ENCODE results near the gene LAPTM5.

The LAPTM5 gene

DNA sequence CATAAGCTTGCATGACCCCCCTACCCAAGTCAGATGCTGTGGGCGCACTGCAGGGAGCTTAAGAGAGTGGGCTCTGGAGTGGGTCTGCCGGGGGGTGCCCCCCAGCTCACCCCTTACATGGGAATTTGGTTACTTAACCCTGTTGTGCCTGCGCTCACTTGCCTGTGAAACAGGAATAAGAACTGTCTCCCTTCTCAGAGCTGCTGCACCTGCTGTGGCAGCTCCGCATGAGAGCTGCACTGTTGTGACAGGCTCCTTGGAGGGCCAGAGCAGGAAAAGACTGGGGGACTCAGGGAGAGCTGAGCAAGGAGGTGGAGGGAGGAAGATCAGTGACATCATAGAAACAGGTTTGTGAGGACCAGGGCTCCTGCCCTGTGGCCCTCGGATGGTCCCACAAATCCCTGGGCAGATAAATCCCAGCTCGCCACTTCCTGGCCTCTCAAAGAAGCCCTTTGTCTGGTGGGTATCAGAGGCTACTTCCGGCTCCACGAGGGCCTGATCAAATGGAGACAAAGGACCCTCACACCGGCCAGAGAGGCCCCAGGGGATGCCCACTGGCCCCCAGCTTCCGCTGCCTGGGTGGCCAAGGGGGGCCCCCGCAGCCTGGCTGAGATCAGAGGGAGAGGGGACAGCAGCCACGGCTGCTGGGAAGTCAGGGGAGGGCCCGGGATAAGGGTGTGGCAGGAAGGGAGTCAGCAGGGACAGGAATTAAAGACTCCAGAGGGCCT is 28.9 kb upstream of the LAPTM5 start:
- DNase-seq, result no peak

DNA sequence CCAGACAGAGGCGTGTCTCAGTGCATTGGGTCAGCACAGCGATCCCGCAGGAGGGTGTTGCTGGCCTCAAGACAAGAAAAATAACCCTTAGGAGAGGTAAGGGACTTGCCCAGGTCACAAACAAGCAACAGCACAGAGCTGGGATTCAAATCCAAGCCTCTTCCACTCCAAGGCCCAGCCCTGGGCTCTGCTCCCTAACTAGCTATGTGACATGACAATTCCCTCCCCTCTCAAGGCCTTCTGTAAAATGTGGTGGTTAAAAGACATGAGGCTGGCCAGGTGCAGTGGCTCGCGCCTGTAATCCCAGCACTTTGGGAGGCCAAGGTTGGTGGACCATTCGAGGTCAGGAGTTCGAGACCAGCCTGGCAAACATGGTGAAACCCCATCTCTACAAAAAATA is 28.1 kb upstream of the LAPTM5 start:
- DNase-seq, result no peak

DNA sequence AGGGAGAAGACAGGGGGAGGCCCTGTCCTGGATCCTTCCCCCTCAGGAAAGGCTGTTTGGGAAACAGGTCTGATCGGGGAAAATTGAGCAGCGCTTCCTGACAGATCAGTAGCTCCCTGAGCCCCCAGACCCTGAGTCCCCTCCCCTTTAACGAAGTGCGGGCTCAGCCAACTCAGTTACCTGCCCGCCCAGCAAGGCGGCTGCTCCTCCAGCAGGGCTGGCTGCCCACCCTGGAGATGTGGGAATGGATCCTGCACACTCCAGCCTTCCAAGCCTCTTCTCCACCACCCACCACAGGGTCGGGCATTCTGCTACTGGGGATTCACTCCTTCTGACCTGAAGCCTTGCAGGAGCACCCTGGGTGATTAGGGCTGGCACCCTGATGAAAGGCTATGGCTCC is 27.6 kb upstream of the LAPTM5 start:
- DNase-seq, result no peak

DNA sequence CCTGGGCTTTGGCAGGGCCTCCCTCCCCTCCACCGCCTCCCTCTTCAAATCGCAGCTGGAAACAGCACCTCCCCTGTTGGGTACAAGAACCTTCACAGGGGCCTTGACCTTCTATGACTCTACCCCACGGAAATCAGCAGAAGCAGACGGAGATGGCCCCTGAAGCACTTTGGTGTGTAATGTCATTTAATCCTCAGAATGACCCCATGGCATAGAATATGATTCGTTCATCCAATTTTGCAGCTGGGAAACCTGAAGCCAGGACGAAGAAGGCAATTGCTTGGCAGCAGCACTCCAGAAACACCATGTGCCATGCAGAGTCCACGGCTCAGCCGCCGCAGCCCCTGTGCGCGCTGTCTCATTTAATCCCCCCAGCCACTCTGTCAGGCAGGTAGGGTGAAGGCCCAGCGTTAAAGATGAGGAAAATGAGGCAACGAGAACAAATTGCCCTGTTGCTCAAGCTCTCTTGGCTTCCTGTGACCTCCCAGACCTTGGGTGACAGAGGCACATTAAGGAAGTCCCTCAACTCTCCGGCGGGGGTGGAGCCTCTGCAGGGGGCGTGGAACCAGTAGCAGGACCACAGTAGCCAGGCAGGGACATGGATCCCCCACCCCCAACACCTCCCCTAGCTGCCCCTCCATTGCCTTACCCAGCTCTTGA is 25.8 kb upstream of the LAPTM5 start:
- no peak for DNase-seq

DNA sequence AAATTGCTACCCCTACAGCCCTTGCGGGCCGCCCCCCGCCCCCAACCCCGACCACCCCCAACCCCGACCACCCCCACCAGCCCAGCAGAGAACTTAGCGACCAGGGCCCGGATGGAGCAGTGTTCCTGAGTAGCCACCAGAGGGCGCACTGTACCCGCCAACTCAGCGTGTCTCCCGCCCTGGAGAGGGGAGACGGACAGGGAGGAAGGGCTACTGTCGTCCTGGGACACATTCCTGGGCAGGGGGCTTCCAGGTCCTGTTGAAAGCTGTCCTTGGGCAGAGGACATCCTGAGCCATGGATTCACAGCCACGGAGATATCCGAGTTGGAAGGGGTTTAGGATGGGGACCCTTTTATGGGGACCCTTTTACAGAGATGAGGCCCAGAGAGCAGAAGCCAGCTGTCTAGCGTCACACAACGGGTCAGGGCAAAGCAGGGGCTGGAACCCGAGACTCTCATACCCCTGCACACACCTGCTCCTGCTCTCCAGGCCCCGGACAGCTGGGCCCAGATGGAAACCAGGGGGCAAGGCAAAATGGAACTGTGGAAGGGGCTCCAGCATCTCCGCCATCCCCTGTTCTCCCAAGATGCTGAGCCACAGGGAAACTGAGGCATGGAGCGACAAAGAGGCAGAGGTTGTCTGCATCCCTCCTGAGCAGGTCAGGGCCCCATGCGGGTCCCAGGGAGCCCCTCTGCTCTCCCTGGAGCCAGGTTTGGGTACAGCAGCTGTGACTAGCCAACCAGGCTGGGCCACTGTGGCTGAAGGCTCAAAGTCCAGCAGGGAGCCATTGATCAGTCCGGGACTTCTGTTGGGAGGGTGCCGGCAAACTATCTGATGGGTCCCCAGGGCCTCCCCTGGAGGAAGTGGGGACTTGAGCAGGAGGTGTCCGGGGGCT is 25.0 kb upstream of the LAPTM5 start:
- peak; percentile 42 for DNase-seq

DNA sequence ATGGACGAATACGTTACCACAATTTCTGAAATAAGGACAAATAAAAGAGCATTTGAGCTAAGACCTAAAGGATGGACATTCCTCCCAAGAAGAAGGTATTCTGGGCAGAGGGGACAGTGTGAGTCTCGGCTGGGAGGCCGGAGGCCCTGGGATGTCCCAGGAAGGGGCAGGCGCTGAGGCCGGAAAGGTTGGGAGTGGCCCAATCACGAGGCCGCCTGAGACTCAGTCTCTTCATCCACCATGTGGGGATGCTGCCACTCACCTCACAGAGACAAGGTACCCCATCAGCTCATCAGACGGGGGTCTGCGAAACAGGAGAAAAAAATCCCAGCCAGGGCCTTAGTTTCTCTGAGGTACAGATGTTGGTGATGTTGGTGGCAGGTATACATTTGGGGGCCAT is 24.3 kb upstream of the LAPTM5 start:
- DNase-seq, result no peak

DNA sequence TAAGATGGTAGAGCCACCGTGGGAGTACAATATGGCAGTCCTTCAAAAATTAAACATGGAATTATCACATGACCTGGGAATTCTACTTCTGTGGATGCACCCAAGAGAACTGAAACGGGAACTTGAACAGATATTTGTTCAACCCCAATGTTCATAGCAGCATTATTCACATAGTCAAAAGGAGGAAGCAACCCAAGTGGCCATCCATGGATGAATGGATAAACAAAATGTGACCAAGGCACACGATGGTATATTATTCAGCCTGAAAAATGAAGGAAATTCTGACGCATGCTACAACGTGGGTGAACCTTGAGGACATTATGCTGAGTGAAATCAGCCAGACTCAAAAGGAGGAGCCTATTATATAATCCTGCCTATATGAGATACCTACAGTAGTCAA is 22.8 kb upstream of the LAPTM5 start:
- no peak for DNase-seq

DNA sequence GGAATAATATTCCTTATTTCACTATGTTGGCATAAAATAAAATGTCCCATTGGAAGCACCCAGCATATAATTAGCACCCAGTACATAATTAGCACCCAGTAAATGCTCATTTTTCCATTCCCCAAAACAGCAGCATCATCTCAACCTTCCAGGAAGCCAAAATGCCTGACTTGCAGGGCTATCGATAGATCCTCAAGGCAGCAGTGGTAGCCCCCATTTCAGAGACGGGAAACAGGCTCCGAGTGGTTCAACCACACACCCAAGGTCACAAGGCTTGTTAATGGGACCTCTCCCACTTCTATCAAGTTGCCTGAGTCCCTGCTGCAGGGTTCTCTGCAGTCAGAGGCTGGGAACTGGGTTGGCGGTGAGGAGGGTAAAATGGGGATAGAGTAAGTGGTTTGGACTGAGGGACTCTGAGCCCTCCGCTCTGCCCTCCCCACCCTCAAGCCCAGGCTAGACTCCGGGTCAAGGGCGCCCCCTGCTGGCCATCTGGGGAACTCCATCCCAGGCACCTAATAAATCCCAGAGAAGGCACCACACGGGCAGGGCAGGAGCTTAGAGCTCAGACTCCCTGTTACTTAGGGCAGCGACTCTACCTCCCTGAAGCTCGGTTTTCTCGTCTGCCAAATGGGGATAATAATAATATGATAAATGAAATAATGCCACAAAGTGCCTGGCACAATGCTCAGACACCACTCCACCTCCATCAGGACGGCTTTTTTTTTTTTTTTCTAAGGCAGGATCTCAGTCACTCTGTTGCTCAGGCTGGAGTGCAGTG is 21.9 kb upstream of the LAPTM5 start:
- DNase-seq, result peak; percentile 51

DNA sequence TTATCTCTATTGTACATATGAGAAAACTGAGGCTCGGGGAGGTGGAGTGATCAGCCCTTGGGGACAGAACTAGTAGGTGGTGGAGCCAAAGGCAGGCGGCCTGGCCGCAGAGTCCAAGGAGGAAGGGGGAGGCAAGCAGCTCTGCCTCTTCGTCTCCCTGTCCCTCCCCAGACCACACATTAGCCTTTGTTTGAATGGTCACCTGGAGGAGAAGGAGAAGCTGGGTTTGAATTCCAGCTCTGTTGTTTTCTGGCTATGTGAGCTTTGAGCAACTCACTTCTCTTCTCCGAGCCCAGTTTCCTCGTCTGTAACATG is 21.4 kb upstream of the LAPTM5 start:
- DNase-seq, result no peak

DNA sequence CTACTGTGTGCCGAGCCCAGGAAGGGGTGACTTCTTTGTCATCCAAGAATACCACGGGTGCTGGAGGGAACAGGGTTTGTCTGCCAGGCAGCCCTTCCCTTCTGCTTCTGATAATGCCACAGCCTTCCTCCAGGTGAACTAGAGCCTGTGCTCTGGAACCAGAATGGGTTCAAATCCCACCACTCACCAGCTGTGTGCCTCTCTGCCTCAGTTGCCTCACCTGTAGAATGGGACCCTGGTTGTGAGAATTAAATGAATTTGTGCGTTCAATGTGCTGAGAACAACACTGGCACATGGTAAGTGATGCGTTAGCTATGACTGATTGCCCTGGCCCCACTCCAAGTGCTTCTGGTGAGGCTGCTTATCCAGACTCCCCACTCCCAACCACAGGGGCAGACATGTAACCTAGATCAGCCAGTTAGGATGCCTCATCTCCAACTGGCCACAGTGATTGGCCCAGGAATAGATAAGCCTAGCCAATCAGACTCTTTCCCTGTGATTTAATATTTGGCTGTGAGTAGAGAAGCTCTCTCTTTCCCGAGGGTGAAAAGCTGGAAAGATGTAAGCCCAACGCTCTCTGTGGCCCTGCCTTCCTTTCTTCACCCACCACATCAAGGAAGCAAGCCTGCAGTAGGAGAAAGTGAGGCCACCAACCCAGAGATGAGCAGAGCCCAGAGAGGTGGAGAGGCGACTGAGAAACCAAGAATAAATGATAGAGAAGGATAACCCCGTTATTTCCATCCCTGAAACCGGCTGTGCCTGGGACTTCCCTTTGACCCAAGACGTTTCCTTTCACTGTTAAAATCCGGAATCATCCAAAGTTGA is 20.8 kb upstream of the LAPTM5 start:
- peak; percentile 45 for DNase-seq

DNA sequence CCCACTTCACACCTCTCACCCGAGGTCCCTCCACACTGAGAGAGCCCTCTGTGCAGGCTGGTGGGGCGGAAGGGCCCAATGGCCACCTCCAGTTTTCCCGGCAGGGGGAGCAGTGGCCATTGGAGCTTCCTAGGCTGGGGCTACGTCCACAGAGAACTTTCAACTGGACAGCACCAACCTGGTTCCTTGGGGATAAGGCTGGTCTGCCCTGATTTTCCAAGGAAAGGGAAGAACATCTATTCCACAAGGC is 20.3 kb upstream of the LAPTM5 start:
- DNase-seq, result no peak

DNA sequence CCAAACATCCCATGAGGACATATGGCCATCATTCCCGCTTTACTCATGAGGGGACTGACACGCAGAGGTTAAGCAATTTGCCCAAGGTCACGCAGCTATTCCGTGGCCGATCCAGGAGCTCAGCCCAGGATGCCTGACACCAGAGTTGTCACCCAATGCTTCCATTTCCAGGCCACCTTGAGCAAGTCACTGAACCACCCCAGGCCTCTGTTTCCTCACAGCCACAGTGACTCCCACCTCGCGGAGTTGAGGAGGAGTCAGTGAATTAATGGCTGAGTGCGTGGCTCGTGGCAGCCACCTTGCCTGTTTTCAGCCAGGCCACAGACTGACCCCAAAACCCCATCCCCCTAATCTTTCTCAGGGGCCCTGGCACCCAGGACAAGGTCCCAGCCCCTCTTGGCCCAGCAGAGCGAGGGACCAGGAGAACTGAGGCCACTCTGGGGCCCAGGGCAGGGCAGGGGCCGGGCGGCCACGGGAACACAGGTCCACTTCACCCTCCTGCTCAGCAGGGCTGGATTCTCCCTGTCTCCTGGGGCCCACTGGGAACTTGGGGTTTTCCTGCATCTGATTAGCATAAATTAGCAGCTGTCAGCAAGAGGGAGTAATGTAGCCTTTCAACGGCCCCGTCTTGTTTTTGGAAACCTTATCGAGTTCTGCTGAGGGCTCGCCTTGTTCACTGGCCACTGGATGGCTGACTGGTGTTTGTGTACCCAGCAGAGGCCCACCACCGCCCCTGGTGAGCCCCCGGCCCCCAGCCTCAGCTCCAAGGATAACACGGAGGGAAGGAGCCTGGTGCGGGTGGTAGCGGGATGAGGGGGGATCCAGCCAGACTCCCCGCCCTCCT is 19.7 kb upstream of the LAPTM5 start:
- DNase-seq, result no peak

DNA sequence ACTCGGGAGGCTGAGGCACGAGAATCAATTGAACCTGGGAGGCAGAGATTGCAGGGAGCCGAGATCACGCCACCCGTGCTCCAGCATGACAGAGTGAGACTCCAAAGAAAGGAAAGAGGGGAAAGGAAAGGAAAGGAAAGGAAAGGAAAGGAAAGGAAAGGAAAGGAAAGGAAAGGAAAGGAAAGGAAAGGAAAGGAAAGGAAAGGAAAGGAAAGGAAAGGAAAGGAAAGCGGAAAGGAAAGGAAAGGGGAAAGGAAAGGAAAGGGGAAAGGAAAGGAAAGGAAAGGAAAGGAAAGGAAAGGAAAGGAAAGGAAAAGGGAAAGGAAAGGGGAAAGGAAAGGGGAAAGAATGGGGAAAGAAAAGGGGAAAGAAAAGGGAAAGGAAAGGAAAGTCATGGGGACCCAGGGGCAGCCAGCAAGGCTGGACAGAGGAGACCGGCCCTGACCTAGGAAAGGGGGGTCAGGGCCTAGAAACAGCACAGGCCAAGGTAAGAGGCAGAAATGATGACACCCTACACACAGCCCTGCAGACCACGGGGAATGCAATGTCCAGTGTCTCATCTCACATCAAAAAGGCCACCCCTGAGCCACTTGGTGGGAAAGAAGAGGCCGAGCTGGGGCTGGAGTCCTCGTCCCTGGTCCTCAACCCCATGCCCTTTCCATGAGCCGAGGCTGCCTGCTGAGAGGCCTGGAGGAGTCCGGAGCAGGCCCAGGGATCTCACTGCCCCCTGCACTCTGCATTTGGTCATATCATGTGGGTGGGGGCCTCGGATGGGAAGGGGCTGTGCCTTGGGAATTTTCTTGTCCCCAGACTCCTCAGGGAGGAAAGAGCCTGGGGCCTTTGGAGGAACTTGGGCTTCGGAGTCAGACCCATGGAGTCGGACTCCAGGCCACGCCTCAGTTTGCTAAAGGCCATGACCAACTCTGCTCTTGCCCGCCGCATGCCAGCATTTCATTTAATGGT is 18.8 kb upstream of the LAPTM5 start:
- no peak for DNase-seq

DNA sequence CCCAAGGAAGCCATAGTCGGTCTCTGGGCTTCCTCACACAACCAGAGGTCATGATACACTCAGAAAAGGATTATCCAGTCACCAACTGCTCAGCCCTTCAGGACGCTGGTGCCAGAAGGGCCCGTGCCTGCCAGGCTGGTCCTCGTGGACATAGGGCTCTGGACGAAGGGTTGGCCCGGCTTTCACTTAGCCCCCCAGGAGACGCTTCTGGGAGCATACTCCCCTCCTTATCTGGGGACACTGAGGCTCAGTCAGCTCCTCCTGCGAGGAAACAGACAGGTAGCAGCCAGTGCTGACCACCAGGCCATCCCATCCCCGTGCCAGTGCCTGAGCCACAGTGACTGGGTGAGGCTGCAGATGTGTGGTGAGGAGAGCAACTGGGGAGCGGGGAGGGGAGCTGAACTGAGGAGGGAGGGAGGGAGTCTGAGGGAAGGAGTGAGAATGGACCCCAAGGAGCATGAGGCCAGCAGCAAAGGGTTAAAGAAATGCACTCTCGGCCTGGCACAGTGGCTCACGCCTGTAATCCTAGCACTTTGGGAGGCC is 17.9 kb upstream of the LAPTM5 start:
- DNase-seq, result no peak

DNA sequence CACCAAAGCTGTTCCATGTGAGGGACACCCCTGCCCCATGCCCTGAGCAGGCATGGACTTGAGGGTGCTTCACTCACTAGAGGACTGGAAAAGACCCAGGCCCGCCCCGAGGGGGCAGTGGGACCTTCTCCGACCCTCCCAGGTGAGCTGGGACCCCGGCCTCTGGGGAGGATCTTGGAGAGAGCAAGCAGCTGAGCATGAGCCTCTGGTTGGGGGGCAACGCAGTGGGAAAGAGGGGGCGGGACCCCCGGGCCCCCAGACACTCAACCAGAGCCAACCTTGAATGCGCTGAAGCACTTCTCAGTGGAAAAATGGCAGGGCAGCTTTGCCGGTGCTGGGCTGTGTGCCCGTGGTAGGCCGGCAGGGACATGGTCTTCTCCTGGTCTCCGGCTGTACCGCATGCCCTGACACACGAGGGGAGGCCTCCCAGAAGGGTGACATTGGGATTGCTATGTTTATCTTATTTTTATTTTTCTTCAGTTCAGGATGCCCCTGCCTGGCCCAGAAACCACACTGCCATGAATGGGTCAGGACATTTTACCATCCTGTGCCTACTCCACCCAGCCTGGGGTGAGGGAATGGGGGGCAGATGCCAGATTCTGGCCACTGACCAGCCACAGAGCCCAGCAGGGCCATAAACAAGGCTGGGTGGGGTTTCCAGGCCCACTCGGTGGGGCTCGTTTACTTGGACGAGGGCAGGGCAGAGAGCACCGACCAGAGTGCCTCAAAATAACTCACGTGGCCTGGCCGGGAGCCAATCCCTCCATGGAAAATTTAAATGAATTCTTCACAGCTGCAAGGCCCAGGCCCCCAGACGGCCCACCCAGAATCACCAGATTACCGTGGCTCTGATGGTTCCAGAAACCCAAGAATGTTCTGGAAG is 17.2 kb upstream of the LAPTM5 start:
- DNase-seq, result no peak

DNA sequence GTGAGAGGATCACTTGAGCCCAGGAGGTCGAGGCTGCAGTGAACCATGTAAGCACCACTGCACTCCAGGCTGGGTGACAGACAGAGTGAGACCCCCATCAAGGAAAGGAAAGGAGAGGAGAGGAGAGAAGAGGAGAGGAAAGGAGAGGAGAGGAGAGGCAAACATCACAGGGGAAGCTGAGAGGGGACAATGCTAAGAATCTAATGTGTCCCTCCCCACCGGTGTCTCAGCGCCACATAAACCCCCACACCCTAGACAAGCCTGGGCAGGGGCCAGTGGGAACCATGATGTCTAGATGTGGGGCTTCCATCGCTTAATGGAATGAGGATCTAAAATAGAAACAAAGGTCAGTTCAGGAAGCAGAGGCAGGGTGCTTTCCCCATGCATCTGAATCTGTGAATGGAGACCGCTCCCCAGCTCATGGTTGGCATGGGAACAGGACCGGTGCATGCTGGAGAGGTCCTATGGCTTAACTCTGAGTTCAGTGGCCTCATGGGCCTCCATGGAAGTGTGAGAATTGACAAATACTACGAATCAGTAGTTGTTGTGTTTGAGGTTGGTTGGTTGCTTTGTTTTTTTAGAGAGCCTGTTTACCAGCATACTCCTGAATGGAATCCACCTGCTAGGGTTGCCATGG is 16.3 kb upstream of the LAPTM5 start:
- no peak for DNase-seq

DNA sequence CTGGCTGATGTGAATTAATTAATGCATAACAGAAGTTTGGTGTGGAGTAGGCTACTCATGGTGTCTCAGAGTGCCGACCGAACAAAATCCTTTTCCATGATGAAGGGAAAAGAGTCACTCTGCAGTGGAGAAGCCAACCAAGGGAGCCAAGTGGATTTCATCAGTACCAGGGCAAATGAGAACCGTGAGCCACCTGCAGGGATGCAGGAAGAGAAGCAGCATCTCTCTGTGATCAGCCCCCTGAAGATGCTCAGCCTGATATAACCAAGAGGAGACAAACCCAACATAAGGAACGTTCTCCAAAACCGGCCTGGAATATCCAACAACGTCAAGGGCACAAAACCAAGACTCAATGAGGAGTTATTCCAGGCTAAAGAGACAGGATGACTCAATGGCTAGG is 13.4 kb upstream of the LAPTM5 start:
- no peak for DNase-seq

DNA sequence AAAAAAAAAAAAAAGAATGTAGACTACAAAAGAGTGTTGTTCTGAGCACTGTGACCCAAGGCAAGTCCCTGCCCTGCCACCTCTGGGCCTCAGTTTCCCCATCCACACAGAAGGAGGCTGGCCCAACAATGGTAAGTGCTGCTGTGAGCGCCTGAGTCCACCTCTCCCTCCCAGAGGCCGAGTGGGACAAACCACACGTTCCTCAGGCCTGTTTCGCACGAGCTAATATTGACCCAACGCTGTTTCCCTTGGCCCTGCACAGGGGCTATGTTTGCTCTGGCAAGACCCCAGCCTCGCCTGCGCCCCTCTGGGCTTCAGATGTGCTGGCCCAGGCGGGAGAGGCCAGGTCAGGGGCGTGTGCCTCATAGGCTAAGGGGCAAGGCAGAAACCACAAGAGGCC is 12.6 kb upstream of the LAPTM5 start:
- DNase-seq, result no peak

All from NCI-H510A treated with DMSO at 0.1 percent for 48 hours (cell line).